ENCODE measurements around the gene ADARB2. TPM values are rescaled to one million over a fixed set of nuclear protein-coding genes. Genes with fewer than 3 reads are reported as not detected.
"Not testable (repeated sequence)": the region's sequence is repeated elsewhere in the genome, so short reads cannot be mapped to it uniquely, and the experiment has no call there.

ADARB2 gene
- total RNA-seq, 2 experiments from 2014 or later = 0.17 to 0.30 TPM

GRCh38 chr10:1401071-1401965, 336.0 kb downstream of the ADARB2 start:
- Mint-ChIP-seq H3K27me3 (no peaks in the 10 kb centered on the region), H3K27ac (no peak overlapping the region), H3K4me3 (no peak overlapping the region), H3K9me3 (no peaks in the 10 kb centered on the region), H3K4me1 (no peaks in the 10 kb centered on the region), H3K36me3 (ENCODE audit: low read depth) (no peaks in the 10 kb centered on the region)
- ChIA-PET POLR2A (no interaction called here), CTCF (no interaction called here)
- no peak for DNase-seq

GRCh38 chr10:1400101-1401070, 336.9 kb downstream of the ADARB2 start:
- Mint-ChIP-seq H3K9me3 (no peaks in the 10 kb centered on the region), H3K27me3 (no peaks in the 10 kb centered on the region), H3K36me3 (ENCODE audit: low read depth) (no peaks in the 10 kb centered on the region), H3K27ac (no peak overlapping the region), H3K4me1 (no peaks in the 10 kb centered on the region), H3K4me3 (no peak overlapping the region)
- POLR2A ChIA-PET = no interaction called here
- no peak for DNase-seq
- CTCF ChIA-PET = no interaction called here

- Mint-ChIP-seq H3K9me3 (no peaks in the 10 kb centered on the region), H3K27ac (no peak overlapping the region), H3K4me1 (no peaks in the 10 kb centered on the region), H3K36me3 (ENCODE audit: low read depth) (no peaks in the 10 kb centered on the region), H3K4me3 (no peak overlapping the region), H3K27me3 (no peaks in the 10 kb centered on the region)
- POLR2A ChIA-PET = no interaction called here
- CTCF ChIA-PET = no interaction called here
- DNase-seq = no peak
Observed at GRCh38 chr10:1399431-1400100, 337.8 kb downstream of the ADARB2 start.

- Mint-ChIP-seq H3K36me3 (ENCODE audit: low read depth) (no peaks in the 10 kb centered on the region), H3K27ac (no peak overlapping the region), H3K9me3 (no peaks in the 10 kb centered on the region), H3K4me3 (no peak overlapping the region), H3K4me1 (no peaks in the 10 kb centered on the region), H3K27me3 (no peaks in the 10 kb centered on the region)
- ChIA-PET POLR2A (no interaction called here), CTCF (no interaction called here)
- DNase-seq = no peak
Observed at GRCh38 chr10:1398626-1399410, 338.5 kb downstream of the ADARB2 start.

DNA sequence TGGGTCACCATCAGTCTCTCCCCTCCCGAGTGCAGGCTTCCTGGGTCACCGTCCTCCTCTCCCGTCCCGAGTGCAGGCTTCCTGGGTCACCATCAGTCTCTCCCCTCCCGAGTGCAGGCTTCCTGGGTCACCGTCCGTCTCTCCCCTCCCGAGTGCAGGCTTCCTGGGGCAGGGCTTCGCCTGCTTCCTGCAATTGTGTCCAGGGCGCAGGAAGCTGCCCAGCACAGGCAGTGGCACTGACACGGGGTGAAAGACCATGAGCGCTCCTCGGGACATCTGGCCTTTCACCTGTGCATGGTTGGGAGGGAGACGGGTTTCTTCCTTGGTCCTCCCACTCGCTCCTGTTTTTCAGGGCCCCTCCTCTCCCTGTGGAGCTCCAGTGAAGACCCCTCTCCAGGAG, 339.2 kb downstream of the ADARB2 start:
- H3K4me3 Mint-ChIP-seq; H3K36me3 Mint-ChIP-seq (ENCODE audit: low read depth); H3K27me3 Mint-ChIP-seq; H3K9me3 Mint-ChIP-seq; CTCF ChIA-PET; DNase-seq; H3K27ac Mint-ChIP-seq; POLR2A ChIA-PET; H3K4me1 Mint-ChIP-seq: not testable (repeated sequence)

- Mint-ChIP-seq H3K4me1 (no peaks in the 10 kb centered on the region), H3K27ac (no peak overlapping the region), H3K27me3 (no peaks in the 10 kb centered on the region), H3K9me3 (no peaks in the 10 kb centered on the region), H3K4me3 (no peak overlapping the region), H3K36me3 (ENCODE audit: low read depth) (no peaks in the 10 kb centered on the region)
- no peak for DNase-seq
- CTCF ChIA-PET = no interaction called here
- POLR2A ChIA-PET = no interaction called here
Observed at GRCh38 chr10:1396297-1396635, 341.1 kb downstream of the ADARB2 start.

DNA sequence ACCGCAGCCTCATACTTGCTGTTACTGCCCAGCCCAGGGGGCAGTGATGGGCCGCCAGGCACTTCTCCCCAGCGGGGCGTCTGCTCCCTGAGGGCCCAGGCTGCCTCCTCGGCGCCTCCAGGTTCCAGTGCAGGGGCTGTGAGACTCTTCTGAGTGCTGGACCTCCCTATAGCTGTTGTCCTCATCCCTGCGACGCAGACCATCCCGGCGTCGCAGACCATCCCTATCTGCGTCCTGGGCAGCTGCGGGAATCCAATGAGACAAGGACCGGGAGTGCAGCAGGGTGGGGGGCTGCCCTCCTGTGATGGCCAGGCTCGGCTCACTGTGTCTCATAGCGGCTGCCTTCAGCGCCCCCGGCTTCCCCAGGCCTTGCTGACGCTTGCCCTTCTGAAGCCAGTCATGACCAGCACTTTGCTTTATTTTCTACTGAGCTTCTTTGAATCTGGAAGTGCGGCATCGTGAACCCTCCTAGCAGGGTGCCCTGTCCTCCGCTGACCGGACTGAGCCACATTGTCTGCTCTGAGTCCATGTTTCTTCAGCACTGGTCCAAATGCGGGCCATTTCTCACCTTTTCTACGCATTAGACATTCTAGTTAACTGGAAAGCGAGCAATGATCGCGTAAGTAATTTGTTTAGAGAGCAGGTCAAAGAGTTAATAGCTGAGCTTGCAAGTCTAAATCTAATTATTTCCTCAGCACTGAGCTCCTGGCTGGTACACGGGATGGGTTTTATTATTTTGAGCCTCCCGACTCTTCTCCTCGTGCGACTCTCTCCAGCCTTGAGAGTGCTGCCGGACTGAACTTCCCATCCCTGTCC, 341.6 kb downstream of the ADARB2 start:
- ChIA-PET CTCF (interaction anchor here (0.5 to 0.6 kb wide), 2 partner anchors 317 to 842 kb away, joined by 4 to 8 read pairs; no protein-coding TSS in a partner anchor), POLR2A (no interaction called here)
- H3K4me1 Mint-ChIP-seq = no peaks in the 10 kb centered on the region
- H3K9me3 Mint-ChIP-seq = no peaks in the 10 kb centered on the region
- no peak for DNase-seq
- H3K27me3 Mint-ChIP-seq = no peaks in the 10 kb centered on the region
- H3K4me3 Mint-ChIP-seq = no peak overlapping the region
- H3K36me3 Mint-ChIP-seq (ENCODE audit: low read depth) = no peaks in the 10 kb centered on the region
- no peak overlapping the region for H3K27ac Mint-ChIP-seq

DNA sequence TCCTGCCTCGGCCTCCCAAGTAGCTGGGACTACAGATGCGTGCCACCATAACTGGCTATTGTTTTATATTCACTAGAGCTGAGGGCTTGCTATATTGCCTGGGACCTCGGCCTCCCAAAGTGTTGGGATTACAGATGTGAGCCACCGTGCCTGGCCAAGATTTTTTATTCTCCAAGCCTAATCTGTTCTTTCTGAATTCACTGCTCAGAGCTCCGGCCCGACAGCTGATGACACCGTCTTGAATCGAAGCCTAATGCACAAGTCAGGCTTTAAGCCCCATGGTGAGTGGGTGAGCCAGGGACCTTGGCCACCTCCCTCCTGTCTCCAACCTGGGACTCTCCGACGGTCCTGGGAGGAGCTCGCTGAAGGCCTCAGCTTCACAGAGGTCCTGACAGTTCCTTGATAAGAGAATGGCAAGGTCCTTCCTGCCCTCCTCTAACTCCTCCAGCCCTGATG, 342.3 kb downstream of the ADARB2 start:
- no peaks in the 10 kb centered on the region for H3K36me3 Mint-ChIP-seq (ENCODE audit: low read depth)
- no peak overlapping the region for H3K4me3 Mint-ChIP-seq
- ChIA-PET POLR2A (no interaction called here), CTCF (interaction anchor here (0.6 kb wide), 1 partner anchor 841 kb away, joined by 4 read pairs; no protein-coding TSS in a partner anchor)
- H3K27me3 Mint-ChIP-seq = no peaks in the 10 kb centered on the region
- no peaks in the 10 kb centered on the region for H3K9me3 Mint-ChIP-seq
- no peaks in the 10 kb centered on the region for H3K4me1 Mint-ChIP-seq
- H3K27ac Mint-ChIP-seq = no peak overlapping the region
- no peak for DNase-seq

GRCh38 chr10:1394155-1394912, 343.0 kb downstream of the ADARB2 start:
- Mint-ChIP-seq H3K36me3 (ENCODE audit: low read depth) (no peaks in the 10 kb centered on the region), H3K27ac (no peak overlapping the region), H3K9me3 (no peaks in the 10 kb centered on the region), H3K4me1 (no peaks in the 10 kb centered on the region), H3K27me3 (peaks cover 3% of the 10 kb centered on the region), H3K4me3 (no peak overlapping the region)
- ChIA-PET POLR2A (no interaction called here), CTCF (no interaction called here)
- no peak for DNase-seq

DNA sequence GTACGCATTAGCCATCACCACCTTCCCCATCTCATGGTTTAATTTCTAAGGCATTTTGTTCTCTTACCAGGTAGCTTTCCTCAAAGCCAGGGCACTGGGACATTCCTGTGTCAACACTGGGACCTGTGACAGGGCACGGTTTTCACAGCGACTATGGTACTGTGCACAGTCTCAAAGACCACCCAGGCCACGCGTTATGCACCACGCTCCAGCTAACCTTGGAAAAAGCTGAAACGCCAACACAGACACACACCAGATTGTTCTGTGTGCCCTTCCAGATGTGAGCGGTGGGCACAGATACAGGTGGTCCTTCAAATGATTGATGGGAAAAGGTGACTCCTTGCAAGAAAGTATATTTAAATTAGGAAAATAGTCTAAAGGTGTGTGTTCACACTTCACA, 343.8 kb downstream of the ADARB2 start:
- DNase-seq = no peak

DNA sequence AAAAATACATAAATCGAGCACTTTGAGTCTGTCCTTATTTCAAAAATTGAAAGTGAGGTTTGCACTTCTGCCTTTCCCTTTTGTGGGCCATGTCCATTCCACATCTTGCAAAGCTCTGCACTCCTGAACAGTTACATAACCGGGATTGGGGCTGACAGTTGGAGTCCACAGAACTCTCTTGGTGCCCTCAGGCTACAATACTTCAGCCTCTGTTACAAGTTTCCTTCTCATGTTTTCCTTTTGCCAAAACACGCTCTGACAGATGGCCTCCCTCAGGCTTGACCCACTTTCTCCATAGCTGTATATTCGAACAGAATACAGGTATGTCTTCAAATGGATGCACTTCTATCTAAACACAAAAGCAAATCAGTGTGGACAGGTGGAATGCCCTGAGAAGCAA, 345.2 kb downstream of the ADARB2 start:
- Mint-ChIP-seq H3K9me3 (no peaks in the 10 kb centered on the region), H3K4me3 (no peak overlapping the region), H3K27me3 (peaks cover 14% of the 10 kb centered on the region), H3K4me1 (no peaks in the 10 kb centered on the region), H3K36me3 (ENCODE audit: low read depth) (no peaks in the 10 kb centered on the region), H3K27ac (no peak overlapping the region)
- DNase-seq = no peak
- ChIA-PET CTCF (no interaction called here), POLR2A (no interaction called here)

More for the DNA sequence above, 343.8 kb downstream of the ADARB2 start:
- Mint-ChIP-seq H3K9me3 (no peaks in the 10 kb centered on the region), H3K27me3 (peaks cover 8% of the 10 kb centered on the region), H3K27ac (no peak overlapping the region), H3K4me1 (no peaks in the 10 kb centered on the region), H3K4me3 (no peak overlapping the region), H3K36me3 (ENCODE audit: low read depth) (no peaks in the 10 kb centered on the region)
- CTCF ChIA-PET = interaction anchor here (0.7 kb wide), 1 partner anchor 1077 kb away, joined by 4 read pairs; no protein-coding TSS in a partner anchor
- POLR2A ChIA-PET = no interaction called here

All from activated CD4-positive, alpha-beta T cell treated with anti-CD3 and anti-CD28 coated beads, Interleukin-2, amount 10 ng/mL, durations not matched to agents 7 days and 5 days (primary cell).